HS-5 (cell line): ENCODE data around the gene THRSP.
"Not testable (repeated sequence)": the region's sequence is repeated elsewhere in the genome, so short reads cannot be mapped to it uniquely, and the experiment has no call there.

Experiments
- DNase-seq: peaks from one replicate; pipeline ENCODE4 v3.0.0-alpha.2; 2012; ENCODE audit warnings: low read depth

THRSP gene, protein sequence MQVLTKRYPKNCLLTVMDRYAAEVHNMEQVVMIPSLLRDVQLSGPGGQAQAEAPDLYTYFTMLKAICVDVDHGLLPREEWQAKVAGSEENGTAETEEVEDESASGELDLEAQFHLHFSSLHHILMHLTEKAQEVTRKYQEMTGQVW

GRCh38 chr11:78063440-78064181 is at the start of gene THRSP:
Gene THRSP (plus strand): TSS chr11:78063861. CDS start chr11:78063882, 21 bp downstream.
- DNase-seq, result no peak

DNA sequence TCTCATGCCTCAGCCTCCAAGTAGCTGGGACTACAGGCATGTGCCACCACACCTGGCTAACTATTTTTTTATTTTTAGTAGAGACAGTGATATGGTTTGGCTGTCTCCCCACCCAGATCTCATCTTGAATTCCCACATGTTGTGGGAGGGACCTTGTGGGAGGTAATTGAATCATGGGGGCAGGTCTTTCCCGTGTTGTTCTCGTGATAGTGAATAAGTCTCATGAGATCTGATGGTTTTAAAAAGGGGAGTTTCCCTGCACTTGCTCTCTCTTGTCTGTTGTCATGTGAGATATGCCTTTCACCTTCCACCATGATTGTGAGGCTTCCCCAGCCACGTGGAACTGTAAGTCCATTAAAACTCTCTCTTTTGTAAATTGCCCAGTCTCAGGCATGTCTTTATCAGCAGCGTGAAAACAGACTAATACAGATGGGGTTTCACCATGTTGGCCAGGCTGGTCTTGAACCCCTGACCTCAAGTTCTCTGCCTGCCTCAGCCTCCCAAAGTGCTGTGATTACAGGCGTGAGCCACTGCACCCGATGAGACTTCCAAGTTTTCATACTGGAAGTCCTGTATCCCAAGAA is 48.6 kb upstream of the THRSP start:
- DNase-seq, result not testable (repeated sequence)

DNA sequence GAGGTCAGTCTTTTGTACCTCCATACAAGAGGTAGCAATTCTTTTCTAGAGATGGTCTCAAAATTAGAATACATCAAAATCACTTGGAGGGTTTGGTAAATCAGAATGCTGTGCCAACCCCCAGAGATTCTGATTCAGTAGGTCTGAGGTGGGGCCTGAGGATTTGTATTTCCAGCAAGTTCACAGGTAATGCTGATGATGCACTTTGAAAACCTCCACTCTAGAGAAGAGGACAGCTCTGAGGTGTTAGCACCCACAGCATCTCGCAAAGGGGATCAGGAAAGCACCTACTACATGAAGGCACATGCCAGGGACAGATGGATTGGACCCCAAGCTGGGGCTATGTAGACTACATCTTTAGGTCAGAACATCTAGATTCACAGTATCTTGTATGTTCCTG is 47.8 kb upstream of the THRSP start:
- no peak for DNase-seq

DNA sequence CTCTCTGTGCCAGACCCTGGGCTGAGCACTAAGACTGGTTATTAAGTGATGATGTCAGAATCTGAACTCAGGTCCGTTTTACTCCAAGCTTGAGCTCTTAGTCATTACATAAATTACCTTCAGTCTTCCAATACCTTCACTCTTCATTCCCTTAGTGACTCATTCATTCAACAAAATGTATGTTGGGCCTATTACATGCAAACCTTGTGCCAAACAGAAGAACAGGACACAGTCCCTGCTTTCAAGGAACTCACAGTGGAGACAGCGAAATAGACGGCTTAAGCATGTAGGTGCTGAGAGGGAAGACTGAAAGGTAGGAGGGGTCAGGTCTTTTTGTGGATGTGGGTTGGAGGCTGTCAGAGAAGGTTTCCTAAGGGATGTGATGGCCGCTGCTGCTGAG is 43.9 kb upstream of the THRSP start:
- no peak for DNase-seq

DNA sequence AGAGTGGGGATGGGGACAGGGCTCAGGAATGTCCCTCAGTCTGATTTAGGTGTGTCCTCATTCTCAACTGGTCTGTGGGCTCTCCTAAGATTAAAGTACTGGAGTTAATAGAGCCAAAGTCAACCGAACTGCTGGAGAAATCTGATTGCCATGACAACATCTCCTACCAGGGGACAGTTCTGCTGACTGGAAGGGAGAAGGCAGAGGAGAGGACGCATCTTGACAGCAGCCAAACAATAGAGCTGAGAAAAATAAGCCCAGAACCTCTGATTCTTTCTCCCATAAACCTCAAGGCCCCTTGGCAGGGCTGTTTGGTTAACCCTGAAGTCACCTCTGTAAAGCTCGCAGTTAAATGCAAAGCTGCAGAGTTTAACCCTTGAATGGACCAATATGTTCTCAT is 43.4 kb upstream of the THRSP start:
- DNase-seq, result no peak

GRCh38 chr11:78021611-78022010 is 42.0 kb upstream of the THRSP start:
- no peak for DNase-seq

DNA sequence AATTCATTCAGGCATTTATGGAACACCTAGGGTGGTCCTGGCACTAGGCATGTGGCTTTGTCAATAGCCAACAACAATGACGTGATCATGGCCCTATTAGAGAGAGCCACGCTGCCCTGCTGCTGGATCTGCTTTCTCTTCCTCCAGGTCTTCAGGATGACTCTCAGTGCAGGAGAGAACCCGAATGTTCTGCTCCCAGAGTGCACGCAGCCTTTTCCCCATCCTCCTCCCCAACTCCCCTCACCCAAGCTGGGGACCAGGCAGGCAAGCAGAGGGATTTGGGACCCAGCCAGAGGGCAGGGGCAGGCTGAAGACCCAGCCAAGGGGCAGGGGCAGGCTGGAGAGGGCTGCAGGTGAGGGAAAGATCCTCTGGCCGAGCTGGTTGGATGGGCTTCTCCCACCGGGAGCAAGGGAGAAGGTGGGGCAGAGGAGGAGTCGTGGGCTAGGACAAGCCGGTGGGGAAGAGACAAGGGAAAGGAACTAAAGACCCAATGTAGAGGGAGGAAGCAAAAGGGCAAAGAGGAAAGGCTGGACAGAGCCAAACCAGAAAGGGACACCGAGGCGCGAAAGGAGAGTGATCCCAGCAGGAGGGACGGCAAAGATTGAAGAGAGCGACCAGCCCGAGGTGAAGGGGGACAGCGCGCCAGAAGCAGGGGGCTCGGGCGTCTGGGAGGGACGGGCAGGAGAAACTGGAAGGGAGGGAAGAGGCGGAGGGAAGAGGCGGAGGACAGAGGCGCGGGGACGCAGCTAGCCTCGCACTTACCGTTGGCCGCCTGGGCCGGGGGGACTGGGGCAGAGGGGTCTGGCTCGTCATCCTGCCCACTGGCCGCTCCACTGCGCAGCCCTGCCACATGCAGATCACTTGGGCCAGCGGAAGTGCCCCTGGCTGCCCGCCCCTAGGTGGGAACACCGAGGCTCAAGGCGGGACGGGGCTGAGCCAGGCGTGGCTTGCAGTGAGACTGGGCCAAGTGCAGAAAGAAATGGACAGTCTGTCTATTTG is 41.0 kb upstream of the THRSP start, which contains the start of gene KCTD14:
Gene KCTD14, minus strand, starts transcription at position 880 of the 1,000 bp plus-strand sequence. Its CDS starts 27 bp downstream, at position 853.
- no peak for DNase-seq

DNA sequence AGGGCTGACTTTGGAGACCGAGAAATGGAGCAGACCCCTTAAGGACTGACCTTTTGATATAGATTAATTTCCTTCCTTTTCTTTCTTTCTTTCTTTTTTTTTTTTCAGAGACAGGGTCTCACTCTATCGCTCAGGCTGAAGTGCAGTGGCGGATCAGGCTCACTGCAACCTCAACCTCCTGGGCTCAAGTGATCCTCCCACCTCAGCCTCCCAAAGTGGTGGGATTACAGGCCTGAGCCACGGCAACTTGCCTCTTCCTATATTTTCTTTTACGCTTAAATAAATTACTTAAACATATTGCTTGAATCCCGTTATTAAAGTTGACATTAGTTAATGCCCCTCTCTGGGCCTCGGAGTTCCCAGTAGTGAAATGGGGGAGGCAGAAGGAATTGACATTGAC is 40.2 kb upstream of the THRSP start:
- DNase-seq, result no peak

DNA sequence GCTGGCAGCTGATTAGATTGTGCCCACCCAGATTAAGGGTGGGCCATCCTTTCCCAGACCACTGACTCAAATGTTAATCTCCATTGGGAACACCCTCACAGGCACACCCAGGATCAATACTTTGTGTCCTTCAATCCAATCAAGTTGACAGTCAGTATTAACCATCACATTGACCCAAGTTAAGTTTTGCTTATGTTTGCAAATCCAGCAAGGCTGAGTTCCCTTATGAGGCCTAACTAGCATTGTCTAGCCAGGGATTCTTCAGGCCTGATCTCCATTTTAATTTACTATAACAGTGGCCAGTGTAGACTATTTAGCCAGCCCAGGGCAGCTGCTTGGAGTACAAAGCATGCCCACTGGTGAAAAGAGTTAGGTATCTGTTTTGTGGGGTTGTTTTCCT is 38.3 kb upstream of the THRSP start:
- DNase-seq, result no peak

DNA sequence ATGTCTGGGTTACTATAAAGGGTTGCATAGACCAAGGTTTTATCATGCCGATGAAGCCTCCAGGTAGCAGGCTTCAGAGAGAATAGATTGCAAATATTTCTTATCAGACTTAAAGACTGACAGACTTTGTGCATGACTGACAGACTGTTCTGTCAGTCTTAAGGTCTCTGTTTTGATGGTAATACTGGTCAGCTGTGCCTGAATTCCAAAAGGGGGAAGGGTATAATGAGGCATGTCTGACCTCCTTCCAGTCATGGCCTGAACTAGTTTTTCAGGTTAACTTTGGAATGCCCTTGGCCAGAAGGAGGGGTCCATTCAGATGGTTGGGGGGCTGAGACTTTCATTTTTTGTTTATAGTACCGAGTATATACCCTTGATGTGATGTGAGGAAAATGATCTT is 35.9 kb upstream of the THRSP start:
- DNase-seq, result no peak

DNA sequence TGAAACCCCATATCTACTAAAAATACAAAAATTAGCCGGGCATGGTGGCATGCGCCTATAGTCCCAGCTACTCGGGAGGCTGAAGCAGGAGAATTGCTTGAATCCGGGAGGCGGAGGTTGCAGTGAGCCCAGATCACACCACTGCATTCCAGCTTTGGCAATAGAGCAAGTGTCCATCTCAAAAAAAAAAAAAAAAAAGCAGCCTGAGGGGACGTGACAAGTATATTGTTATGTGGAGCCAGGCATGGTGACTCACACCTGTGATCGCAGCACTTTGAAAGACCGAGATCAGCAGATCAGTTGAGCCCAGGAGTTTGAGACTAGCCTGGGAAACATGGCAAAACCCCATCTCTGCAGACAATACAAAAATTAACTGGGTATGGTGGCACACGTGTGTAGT is 35.2 kb upstream of the THRSP start:
- DNase-seq, result not testable (repeated sequence)

GRCh38 chr11:78030429-78031325 is 33.0 kb upstream of the THRSP start:
- DNase-seq, result no peak

DNA sequence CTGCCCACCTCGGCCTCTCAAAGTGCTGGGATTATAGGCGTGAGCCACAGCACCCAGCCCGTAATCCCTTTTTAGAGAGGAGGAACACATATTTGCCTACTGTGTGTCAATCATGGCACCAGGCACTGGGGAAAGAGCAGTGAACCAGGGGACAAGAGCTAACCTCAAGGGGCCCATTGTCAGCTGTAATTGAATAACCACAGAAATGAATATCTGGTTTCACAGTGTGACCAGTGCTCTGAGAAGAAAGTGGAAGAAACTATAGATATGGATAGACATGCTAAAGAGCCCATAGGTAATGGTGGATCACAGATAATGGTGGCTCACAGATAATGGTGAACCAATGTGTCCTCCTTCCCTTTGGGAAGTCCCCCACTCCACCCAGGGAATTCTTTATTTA is 32.0 kb upstream of the THRSP start:
- DNase-seq, result no peak

DNA sequence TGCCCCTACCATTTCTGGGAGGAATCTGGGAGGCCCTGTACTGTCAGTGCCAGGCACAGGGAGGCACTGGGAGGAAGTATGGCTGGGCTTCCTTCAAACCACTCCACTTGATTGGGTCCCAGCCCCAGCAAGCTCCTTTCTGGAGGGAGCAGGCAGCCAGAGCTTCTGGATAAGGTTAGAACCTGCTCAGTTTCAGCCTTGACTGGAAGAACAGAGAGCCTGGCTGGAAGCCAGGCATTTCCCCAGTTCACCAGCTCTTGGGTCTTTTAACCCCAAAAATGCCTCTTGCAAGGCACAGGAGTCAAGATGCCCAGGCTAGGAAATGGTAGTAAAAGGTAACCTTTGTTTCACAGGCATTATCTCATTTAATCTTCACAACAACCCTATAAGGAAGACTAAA is 31.6 kb upstream of the THRSP start:
- DNase-seq, result no peak

GRCh38 chr11:78033040-78033439 is 30.6 kb upstream of the THRSP start:
- DNase-seq, result no peak

- no peak for DNase-seq
These were observed 29.0 kb upstream of the THRSP start for GRCh38 chr11:78034623-78035022.

GRCh38 chr11:78036313-78036712 is 27.3 kb upstream of the THRSP start:
- DNase-seq, result no peak

DNA sequence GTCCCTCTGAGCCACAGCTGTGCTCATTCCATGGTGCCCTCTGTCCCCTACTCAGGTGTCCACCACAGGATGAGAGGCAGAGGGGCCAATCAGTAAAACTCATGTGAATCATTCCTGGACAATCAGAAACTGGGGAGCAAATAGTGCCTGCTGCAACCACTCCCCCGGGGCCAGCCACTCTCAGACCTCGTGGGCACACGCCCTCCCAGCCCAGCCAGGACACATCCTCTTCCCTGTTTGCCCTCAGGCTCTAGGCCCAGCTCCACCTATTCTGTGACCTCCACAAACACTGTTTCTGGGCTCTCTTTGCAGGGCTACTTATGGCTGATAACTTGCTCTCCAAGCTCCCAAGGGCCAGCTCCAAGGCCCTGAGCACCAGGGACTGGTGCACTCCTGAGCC is 26.6 kb upstream of the THRSP start:
- no peak for DNase-seq

GRCh38 chr11:78037825-78038620 is 25.6 kb upstream of the THRSP start:
- no peak for DNase-seq

GRCh38 chr11:78038697-78039313 is 24.9 kb upstream of the THRSP start:
- no peak for DNase-seq
